Measurements from ENCODE around the gene PASD1.

PASD1 gene

GRCh38 chrX:151702026-151702714, 138.7 kb downstream of the PASD1 start:
- no peak for DNase-seq (ENCODE audit: low read depth)

GRCh38 chrX:151702741-151703340, 139.4 kb downstream of the PASD1 start:
- no peak for DNase-seq (ENCODE audit: low read depth)

GRCh38 chrX:151703487-151703886, 140.0 kb downstream of the PASD1 start:
- DNase-seq (ENCODE audit: low read depth) = no peak

- no peak for DNase-seq (ENCODE audit: low read depth)
Observed at GRCh38 chrX:151704041-151704663, 140.7 kb downstream of the PASD1 start.

GRCh38 chrX:151708821-151709220, 145.3 kb downstream of the PASD1 start:
- no peak for DNase-seq (ENCODE audit: low read depth)

GRCh38 chrX:151710457-151710856, 147.0 kb downstream of the PASD1 start:
- DNase-seq (ENCODE audit: low read depth) = no peak

- no peak for DNase-seq (ENCODE audit: low read depth)
Observed at GRCh38 chrX:151711154-151711553, 147.7 kb downstream of the PASD1 start.

GRCh38 chrX:151711787-151712186, 148.3 kb downstream of the PASD1 start:
- DNase-seq (ENCODE audit: low read depth) = no peak

GRCh38 chrX:151712253-151712652, 148.8 kb downstream of the PASD1 start:
- DNase-seq (ENCODE audit: low read depth) = no peak

- DNase-seq (ENCODE audit: low read depth) = no peak
Observed at GRCh38 chrX:151713849-151714248, 150.4 kb downstream of the PASD1 start.

GRCh38 chrX:151714362-151714761, 150.9 kb downstream of the PASD1 start:
- DNase-seq (ENCODE audit: low read depth) = no peak

- DNase-seq (ENCODE audit: low read depth) = no peak
Observed at GRCh38 chrX:151715752-151716151, 152.3 kb downstream of the PASD1 start, which contains the start of gene FATE1. TSS of gene FATE1 (plus strand) at chrX:151716035. CDS start at chrX:151716120, 85 bp downstream.

- no peak for DNase-seq (ENCODE audit: low read depth)
Observed at GRCh38 chrX:151722241-151722846, 158.9 kb downstream of the PASD1 start.

- DNase-seq (ENCODE audit: low read depth) = no peak
Observed at GRCh38 chrX:151723156-151723760, 159.8 kb downstream of the PASD1 start.

- DNase-seq (ENCODE audit: low read depth) = no peak
Observed at GRCh38 chrX:151724563-151725337, 161.3 kb downstream of the PASD1 start.

- no peak for DNase-seq (ENCODE audit: low read depth)
Observed at GRCh38 chrX:151725338-151725614, 161.8 kb downstream of the PASD1 start.

Data from amniotic epithelial cell (primary cell).